Heart left ventricle (tissue), 13 donors: ENCODE results near the gene SEMA6A.

Experiments used
- POLR2A ChIP-seq, 2 donors: fragments of 450-650 bp; IDR thresholded peaks; one replicate each; pipeline ENCODE4 v1.6.1; 2017; ENCODE audit warnings: antibody characterized with exemption in 2 of 2, mild to moderate bottlenecking in 2 of 2, moderate library complexity in 2 of 2
- TF ChIP-seq, protein P1 (sequence below), 12 donors: fragments of 200-600 bp; sonication (generic) in 4 of 12; IDR thresholded peaks; one replicate each; pipeline versions ENCODE4 v1.5.0 to v1.8.0; 2018 to 2022; ENCODE audit warnings: antibody characterized with exemption in 12 of 12, mild to moderate bottlenecking in 5 of 12
- donor health status: ischemic (EF 13 %, LVEDD 7.1; RV severe dilation, severe dysfunction).
- donor health status: DM: no; HTN: yes; CAD: no.
- donor health status: DM: no; HTN: no; CAD: no.
- donor health status: ischemic (EF 25% LVEDD 6.9; RV normal size, moderate dysfunction).
- donor health status: ischemic (EF 25% LVEDD 5.7; RV mildly dilated, moderate dysfunction).
- donor health status: ischemic (EF 35%, LVEDD 5.7; RV mildly dilated, moderate dysfunction).
- donor health status: nonischemic (EF 11% LVEDD 7.7; RV severe dilation, severe dysfunction).
- donor health status: DM: yes; HTN: yes; CAD: no.
- donor health status: PGD.
- donor health status: ischemic (EF 29% LVEDD 5.4; RV normal size, mild dysfunction).
- donor health status: nonischemic (EF 23%, LVEDD 6.1; RV moderate dilation, normal function).

DNA sequence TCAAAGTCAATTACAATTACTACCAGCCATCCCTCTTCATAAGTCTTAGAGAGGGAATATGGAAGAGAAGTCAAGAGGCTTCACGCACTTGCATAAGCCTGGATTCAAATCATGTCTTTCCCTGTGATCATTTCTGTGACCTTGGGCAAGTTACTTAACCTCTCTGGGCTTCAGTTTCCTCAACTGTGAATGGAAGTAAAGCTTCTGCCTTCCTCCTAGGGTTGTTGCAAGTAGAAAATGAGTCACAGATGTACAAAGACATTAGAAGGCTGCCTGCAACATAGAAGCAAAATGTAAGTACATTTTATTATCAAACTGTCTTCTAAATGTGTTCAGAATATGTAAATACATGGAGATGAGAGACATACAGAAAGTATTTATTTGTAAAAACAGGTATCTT is 42.3 kb upstream of the SEMA6A start:
- TF ChIP-seq POLR2A (IDR thresholded peaks at IDR 0.05): no peak
- TF ChIP-seq, protein P1, sequence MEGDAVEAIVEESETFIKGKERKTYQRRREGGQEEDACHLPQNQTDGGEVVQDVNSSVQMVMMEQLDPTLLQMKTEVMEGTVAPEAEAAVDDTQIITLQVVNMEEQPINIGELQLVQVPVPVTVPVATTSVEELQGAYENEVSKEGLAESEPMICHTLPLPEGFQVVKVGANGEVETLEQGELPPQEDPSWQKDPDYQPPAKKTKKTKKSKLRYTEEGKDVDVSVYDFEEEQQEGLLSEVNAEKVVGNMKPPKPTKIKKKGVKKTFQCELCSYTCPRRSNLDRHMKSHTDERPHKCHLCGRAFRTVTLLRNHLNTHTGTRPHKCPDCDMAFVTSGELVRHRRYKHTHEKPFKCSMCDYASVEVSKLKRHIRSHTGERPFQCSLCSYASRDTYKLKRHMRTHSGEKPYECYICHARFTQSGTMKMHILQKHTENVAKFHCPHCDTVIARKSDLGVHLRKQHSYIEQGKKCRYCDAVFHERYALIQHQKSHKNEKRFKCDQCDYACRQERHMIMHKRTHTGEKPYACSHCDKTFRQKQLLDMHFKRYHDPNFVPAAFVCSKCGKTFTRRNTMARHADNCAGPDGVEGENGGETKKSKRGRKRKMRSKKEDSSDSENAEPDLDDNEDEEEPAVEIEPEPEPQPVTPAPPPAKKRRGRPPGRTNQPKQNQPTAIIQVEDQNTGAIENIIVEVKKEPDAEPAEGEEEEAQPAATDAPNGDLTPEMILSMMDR (IDR thresholded peaks at IDR 0.05): no peak
